Activated CD8-positive, alpha-beta memory T cell treated with anti-CD3 and anti-CD28 coated beads for 1 hour (primary cell): ENCODE measurements around the gene MMP14.
"Not testable (repeated sequence)": the region's sequence is repeated elsewhere in the genome, so short reads cannot be mapped to it uniquely, and the experiment has no call there.

ENCODE experiments used
- DNase-seq, 2 donors: peaks; one replicate each; pipeline ENCODE4 v3.0.0-alpha.2; 2020; ENCODE audit warnings: low read depth in 1 of 2; ENCODE audit errors: extremely low read depth in 1 of 2

MMP14 gene

DNA sequence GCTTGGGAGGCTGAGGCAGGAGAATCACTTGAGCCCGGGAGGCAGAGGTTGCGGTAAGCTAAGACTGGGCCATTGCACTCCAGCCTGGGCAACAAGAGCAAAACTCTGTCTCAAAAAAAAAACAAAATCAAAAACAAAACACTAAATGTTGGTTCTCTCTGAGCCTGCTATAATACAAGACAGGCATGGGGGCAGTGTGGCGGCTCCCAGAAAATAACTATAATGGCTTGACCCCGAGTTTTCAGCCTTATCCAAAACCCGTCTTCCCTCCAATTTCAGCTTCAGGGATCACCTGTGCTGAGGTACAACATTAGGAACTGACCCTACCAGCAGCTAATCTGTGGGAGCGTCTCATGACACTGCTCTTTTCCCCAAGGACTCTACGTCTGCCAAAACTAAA lies 22.0 kb upstream of the MMP14 start:
- DNase-seq, result no peak

- no peak for DNase-seq
These were observed 21.3 kb upstream of the MMP14 start, which contains the start of gene SLC7A7 for GRCh38 chr14:22814941-22815713. SLC7A7 (minus strand) TSS chr14:22815435; CDS start chr14:22813398, 2,037 bp downstream.

DNA sequence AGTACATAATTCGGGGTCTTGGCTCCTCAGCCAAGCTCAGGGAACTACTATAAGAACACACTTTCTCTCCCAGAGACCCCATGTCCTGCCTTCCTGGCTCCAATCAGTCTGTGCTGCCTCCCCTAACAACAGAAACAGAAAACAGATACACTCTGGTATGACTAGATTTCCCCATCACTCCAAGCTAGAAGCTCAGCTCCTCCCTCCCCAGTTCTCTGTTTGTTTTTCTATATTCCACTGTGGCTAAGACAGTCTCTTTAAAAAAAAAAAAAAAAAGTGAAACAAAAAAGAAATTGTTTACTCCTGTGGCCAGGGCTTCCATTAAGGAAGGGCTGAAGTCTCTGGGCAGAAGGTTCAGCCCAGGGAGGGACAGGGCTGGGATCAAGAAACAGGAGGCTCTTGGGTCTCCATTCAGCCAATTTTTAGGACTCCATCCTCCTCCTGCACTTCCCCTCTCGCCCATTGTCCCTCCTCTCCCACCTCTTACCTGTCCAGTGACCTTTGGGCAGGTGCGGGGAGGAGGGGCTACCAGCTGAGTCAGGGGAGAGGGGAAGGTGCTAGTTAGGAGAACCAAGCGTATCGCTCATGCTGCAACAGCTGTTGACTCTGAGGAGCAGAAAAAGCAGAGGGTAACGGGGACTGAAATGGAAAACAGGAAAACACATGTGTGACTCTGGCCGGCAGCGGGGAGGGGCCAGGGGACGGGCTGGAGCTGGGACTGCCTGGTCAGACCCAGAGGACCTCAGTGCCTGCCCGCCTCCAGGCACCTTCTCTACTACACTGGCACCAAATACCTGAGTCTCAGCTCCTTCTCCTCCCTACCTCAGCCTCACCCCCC lies 17.0 kb upstream of the MMP14 start:
- DNase-seq, result no peak

- no peak for DNase-seq
These were observed 15.7 kb upstream of the MMP14 start for GRCh38 chr14:22820731-22821130.

- DNase-seq, result no peak
These were observed 15.0 kb upstream of the MMP14 start for GRCh38 chr14:22821193-22822015.

DNA sequence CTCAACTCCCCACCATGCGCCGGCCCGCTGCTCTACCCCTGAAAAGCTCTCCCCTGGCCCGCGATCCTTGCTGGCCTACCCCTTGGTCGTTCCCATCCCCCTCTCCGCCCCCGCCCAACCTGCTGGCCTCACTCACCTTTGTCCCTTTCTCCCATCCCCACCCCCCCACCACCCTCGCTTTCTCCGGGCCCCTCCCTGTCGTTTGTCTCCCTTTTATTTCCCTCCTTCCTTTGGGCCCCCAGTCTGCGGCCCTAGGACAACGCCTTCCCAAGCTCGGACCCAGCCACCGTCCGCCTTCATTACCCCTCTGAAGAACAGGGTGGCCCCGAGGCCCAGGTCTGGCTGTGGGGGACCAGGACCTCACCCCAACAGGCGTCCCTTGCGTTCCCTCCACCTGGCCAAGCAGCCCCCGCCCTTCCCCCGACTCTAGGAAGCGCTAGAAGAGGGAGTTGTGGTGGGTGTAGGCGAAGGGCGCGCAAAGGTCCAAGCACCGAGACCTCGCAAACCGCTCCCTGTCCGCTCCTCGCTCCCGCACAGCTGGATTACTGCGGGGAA lies 14.3 kb upstream of the MMP14 start:
- no peak for DNase-seq

GRCh38 chr14:22822571-22823098 lies 13.8 kb upstream of the MMP14 start:
- DNase-seq, result peak; percentile 32 to 58

DNA sequence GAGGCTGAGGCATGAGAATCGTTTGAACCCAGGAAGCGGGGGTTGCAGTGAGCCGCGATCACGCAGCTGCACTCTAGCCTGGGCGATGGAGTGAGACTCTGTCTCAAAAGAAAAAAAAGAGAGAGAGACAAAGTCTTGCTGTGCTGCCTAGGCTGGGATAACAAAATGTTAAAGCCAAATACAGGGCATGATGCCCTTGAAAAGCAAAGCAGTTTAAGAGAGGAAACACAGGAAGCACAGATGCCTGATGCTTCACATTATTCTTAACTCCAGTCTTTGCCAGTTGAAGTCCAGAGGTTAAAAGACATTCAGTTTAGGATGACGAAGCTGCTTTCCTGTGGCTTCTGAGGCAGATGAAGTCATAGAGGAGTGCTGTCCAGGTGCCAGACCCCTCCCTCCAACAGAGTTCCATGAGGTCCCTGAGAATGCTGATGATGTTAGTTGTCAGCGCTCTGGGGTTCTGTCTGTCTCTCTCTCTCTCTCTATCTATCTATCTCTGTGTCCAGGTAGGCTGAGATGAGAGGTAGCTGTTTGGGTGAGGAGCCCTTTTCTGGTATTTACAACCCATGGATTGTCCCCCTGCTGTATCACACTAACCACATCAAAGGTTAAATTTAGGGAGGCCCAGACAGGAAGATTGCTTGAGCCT lies 11.6 kb upstream of the MMP14 start:
- DNase-seq, result no peak

DNA sequence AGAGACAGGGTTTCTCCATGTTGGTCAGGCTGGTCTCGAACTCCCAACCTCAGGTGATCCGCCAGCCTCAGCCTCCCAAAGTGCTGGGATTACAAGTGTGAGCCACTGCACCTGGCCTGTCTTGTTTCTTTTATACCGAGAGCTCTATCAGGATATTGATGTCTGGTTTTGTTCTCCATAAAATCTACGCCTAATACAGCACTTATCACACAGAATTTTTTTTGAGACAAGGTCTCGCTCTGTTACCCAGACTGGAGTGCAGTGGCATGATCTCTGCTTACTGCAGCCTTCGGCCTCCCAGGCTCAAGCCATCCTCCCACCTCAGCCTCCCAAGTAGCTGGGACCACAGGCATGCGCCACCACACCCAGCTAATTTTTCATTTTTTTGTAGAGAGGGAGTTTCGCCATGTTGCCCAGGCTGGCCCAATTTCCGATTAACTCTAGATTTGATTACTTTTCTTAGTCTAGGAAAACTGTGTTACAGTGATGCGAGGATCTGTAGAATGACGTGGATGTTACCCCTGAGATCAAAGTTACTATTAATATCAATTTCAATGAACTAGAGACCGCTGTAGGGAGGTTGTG lies 7.2 kb upstream of the MMP14 start:
- not testable (repeated sequence) for DNase-seq

DNA sequence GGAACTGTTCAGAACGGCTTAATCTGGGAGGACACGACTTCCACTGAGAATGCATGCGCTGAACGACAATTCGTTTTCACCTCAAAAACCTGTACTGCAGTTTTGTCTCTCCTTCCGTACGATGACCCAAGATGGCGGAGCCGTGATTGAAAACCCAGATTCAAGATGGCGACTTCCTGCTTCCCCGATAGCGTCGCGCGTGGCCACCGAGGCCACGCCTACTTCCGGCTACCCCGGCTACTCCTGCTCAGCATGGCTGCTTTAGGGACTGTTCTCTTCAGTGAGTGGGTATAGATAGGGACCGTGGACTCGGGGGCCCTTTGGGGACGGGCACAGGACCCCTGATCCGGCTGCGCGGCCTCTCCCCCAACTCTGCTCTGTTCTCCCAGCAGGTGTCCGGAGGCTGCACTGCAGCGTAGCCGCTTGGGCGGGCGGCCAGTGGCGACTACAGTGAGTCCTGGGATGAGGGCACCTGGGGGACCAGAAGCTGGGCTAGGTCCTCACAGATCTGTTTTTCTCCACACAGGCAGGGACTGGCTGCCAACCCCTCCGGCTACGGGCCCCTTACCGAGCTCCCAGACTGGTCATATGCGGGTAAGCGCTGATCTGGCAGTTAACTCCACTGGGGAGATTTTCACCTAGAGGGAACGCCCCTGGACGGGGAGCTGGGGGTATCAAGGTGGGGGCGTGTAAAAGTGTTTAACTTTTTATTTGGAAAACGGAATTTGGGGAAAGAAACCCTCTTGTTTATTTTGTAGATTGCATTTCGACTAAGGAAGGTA lies 6.5 kb upstream of the MMP14 start, which contains the start of gene MRPL52:
Gene MRPL52, plus strand, starts transcription at position 227 of the 782 bp plus-strand sequence. Its CDS starts 26 bp downstream, at position 253.
- peak; percentile 70 to 82 for DNase-seq

GRCh38 chr14:22830443-22831010 lies 5.9 kb upstream of the MMP14 start:
- DNase-seq, result no peak

GRCh38 chr14:22835505-22835904 lies 880 bp upstream of the MMP14 start:
- DNase-seq, result no peak

DNA sequence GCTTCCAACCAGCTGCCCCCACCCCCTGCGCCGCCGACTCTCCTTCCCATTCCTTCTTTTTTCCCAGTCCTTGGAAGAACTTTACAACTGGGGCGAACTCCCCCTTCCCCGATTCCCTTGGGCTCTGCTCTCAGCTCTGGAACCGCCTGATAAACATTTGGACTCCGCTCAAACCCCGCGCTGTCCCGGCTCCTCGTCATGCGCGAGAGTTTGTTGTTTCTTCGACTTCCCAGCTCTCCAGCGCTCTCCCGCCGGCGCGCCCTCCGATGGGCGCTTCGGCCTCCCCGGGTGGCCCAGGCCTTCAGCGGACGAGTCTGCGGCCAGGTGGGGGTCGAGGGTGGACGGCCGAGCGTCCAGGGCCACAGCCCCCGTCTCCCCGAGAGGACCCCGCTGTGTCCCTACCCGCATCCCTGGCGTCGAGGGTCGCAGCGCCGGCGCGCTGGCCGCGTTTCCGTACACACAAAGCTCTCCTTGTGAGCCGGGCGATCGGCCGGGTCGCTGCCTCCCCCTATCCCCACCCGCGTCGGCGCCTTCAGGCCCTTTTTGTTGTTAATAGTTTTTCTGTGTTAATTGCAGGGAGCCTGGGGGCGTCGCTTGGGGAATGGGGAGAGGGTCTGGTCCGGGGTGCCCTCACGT lies 847 bp downstream of the MMP14 start:
- no peak for DNase-seq

- no peak for DNase-seq
These were observed 1.6 kb downstream of the MMP14 start for GRCh38 chr14:22837750-22838538.

- no peak for DNase-seq
These were observed 2.3 kb downstream of the MMP14 start for GRCh38 chr14:22838631-22839041.

DNA sequence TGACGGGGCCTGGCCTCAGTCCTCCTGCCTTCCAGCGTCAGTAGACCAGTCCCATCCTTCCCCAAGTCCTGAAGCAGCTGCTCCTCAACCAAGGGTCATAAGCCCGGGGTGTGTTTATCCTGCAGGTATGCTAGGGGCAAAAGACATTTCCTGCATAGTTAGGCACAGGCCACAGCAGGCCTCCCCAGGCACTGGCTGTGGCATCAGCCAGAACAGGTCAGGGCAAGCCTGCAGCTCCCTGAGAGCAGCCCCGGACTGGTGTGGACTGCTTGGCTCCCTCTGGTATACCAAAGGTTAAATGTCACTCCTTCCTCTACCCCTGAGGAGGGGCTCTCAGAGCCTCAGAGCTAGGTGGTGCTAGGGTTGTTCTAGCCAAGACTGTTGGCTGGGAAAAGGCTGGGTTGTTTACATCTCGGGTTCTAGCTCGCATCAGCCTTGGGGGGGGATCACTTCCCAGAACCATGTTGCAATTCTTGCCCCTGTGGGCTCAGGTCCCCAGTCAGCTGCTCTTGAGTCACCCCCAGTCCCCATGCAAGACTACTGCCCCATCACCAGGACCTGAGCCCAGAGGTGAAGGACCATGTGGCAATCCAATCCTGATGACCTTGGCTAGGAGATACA lies 2.9 kb downstream of the MMP14 start:
- no peak for DNase-seq

DNA sequence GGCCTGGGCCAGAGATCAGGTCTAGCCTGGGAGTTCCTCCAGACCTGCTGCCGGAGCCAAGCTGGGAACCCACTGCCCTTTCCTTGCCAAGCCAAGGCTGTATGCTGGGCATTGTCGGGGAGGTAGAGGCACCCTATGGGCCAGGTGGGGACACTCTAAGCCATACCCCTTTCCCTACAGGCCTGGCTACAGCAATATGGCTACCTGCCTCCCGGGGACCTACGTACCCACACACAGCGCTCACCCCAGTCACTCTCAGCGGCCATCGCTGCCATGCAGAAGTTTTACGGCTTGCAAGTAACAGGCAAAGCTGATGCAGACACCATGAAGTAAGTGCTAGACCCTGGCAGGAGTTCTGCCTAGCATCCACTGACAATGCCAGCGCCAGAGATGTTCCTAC lies 4.9 kb downstream of the MMP14 start:
- no peak for DNase-seq
